DND-41 (cell line): ENCODE results near the gene NEU1.
"Not testable (repeated sequence)": the region's sequence is repeated elsewhere in the genome, so short reads cannot be mapped to it uniquely, and the experiment has no call there.

ENCODE experiments used
- ATAC-seq: fragments of 200-7000 bp; cut with Tn5 transposase; 3 replicates; pipeline ENCODE4 v1.9.1; 2021; ENCODE audit warnings: low read depth; ENCODE audit not compliant: insufficient read depth
- DNase-seq: peaks from one replicate; pipeline ENCODE4 v3.0.0-alpha.2; 2020
- H2AFZ ChIP-seq: 2 replicates; pipeline ENCODE4 v1.6.0; 2012; ENCODE audit warnings: low read depth, low read length
- H3K27ac ChIP-seq: 2 replicates; pipeline ENCODE4 v1.5.1; 2012; ENCODE audit warnings: low read length, inconsistent platforms
- H3K27me3 ChIP-seq: fragments of 200-600 bp; sonication (generic); 2 replicates; pipeline ENCODE4 v1.6.0; 2012; ENCODE audit warnings: low read length, mild to moderate bottlenecking, inconsistent platforms; ENCODE audit not compliant: insufficient read depth, poor library complexity
- H3K36me3 ChIP-seq: 2 replicates; pipeline ENCODE4 v1.5.1; 2012; ENCODE audit warnings: low read length, inconsistent platforms; ENCODE audit not compliant: insufficient read depth
- H3K4me1 ChIP-seq: 2 replicates; pipeline ENCODE4 v1.5.1; 2012; ENCODE audit warnings: mild to moderate bottlenecking, low read length; ENCODE audit not compliant: insufficient read depth
- H3K4me2 ChIP-seq: 2 replicates; pipeline ENCODE4 v1.6.0; 2012; ENCODE audit warnings: mild to moderate bottlenecking, moderate library complexity, low read length, inconsistent platforms; ENCODE audit not compliant: insufficient read depth
- H3K4me3 ChIP-seq, 2 experiments: fragments of 200-600 bp in 1 of 2; shearing (Covaris generic) in 1 of 2; 2 replicates each; pipeline ENCODE4 v1.5.1; 2012 to 2016; ENCODE audit warnings: inconsistent platforms in 2 of 2, low read length in 2 of 2, mild to moderate bottlenecking in 2 of 2, low read depth in 1 of 2, moderate library complexity in 1 of 2
- H3K79me2 ChIP-seq: 2 replicates; pipeline ENCODE4 v1.6.0; 2012; ENCODE audit warnings: low read length, inconsistent platforms; ENCODE audit not compliant: insufficient read depth
- H3K9ac ChIP-seq: 2 replicates; pipeline ENCODE4 v1.6.0; 2012; ENCODE audit warnings: low read depth, mild to moderate bottlenecking, inconsistent platforms, low read length, moderate library complexity
- H3K9me3 ChIP-seq: 2 replicates; pipeline ENCODE4 v1.5.1; 2012; ENCODE audit warnings: low read length, moderate library complexity, mild to moderate bottlenecking, inconsistent platforms; ENCODE audit not compliant: insufficient read depth, severe bottlenecking
- H4K20me1 ChIP-seq: 2 replicates; pipeline ENCODE4 v1.6.0; 2012; ENCODE audit warnings: low read length; ENCODE audit not compliant: insufficient read depth
- EZH2 ChIP-seq: IDR thresholded peaks from 3 replicates; pipeline ENCODE4 v1.6.1; 2012; ENCODE audit warnings: borderline replicate concordance, low read depth, mild to moderate bottlenecking, moderate library complexity, low read length, inconsistent platforms; ENCODE audit not compliant: severe bottlenecking
- TF ChIP-seq, protein P1 (sequence below): IDR thresholded peaks from 2 replicates; pipeline ENCODE4 v1.5.1; 2012; ENCODE audit warnings: borderline replicate concordance, low read length, moderate library complexity, mild to moderate bottlenecking; ENCODE audit not compliant: poor library complexity, severe bottlenecking; ENCODE audit errors: extremely low read depth

Gene NEU1

DNA sequence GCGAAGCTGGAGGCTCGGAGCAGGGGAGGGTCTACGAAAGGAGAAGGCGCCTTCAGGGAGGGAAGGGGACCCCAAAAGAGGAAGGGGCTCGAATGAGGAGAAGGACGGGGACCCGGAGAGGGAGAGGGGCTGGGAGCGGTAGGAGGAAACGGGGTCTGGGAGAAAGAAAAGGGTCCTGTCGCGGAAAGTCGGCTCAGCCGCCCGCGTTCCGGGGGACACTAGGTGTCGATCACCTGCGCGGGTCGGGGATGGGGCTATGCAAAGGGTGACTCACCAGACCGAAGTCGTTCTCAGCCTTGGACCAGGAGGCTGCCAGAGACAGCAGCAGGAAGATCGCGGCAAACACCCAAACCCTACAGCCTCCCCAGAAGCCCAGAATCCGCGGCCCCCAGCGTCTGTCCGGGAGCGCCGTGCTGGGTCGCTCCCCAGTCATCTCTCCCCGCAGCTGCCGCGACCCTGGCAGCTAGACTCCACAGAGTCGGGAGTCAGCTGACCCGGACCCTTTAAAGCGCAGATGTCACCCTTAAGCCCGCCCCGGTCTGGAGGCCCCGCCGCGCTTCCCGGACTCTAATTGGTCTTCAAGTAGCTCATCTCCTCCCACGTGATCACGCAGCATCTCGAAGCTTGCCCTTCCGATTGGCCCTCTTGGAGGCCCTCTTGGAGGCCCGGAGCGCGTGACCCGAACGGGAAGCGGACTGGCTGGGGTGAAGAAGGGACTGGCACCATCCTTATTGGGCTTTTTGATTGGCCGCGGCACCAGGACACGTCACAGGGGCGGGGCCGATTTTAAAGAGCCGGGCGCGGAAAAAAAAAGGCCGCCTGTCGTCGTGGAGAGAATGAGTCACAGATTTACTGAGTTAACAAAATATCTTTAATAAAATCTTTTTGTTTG lies at the start of gene NEU1:
Gene NEU1 (minus strand): TSS at position 478 of the 892 bp plus-strand sequence. CDS start 45 bp downstream, at position 433.
- Histone ChIP-seq H3K4me2 (peak within 1 kb of the TSS; percentile 89), H3K9ac (peak within 1 kb of the TSS; percentile 66), H3K4me1 (peaks cover 34% of the 10 kb centered on the region), H3K27ac (peak within 1 kb of the TSS; percentile 75), H3K36me3 (peaks cover 15% of the 10 kb centered on the region), H4K20me1 (no peaks in the 10 kb centered on the region), H2AFZ (peak within 1 kb of the TSS; percentile 89), H3K9me3 (no peaks in the 10 kb centered on the region), H3K4me3 (peak within 1 kb of the TSS; percentile 58 to 72), H3K79me2 (peaks cover 11% of the 10 kb centered on the region), H3K27me3 (no peaks in the 10 kb centered on the region)
- ATAC-seq (peak; percentile 96), DNase-seq (peak; percentile 100)
- no peak for TF ChIP-seq EZH2
- TF ChIP-seq, protein P1, sequence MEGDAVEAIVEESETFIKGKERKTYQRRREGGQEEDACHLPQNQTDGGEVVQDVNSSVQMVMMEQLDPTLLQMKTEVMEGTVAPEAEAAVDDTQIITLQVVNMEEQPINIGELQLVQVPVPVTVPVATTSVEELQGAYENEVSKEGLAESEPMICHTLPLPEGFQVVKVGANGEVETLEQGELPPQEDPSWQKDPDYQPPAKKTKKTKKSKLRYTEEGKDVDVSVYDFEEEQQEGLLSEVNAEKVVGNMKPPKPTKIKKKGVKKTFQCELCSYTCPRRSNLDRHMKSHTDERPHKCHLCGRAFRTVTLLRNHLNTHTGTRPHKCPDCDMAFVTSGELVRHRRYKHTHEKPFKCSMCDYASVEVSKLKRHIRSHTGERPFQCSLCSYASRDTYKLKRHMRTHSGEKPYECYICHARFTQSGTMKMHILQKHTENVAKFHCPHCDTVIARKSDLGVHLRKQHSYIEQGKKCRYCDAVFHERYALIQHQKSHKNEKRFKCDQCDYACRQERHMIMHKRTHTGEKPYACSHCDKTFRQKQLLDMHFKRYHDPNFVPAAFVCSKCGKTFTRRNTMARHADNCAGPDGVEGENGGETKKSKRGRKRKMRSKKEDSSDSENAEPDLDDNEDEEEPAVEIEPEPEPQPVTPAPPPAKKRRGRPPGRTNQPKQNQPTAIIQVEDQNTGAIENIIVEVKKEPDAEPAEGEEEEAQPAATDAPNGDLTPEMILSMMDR = no peak

DNA sequence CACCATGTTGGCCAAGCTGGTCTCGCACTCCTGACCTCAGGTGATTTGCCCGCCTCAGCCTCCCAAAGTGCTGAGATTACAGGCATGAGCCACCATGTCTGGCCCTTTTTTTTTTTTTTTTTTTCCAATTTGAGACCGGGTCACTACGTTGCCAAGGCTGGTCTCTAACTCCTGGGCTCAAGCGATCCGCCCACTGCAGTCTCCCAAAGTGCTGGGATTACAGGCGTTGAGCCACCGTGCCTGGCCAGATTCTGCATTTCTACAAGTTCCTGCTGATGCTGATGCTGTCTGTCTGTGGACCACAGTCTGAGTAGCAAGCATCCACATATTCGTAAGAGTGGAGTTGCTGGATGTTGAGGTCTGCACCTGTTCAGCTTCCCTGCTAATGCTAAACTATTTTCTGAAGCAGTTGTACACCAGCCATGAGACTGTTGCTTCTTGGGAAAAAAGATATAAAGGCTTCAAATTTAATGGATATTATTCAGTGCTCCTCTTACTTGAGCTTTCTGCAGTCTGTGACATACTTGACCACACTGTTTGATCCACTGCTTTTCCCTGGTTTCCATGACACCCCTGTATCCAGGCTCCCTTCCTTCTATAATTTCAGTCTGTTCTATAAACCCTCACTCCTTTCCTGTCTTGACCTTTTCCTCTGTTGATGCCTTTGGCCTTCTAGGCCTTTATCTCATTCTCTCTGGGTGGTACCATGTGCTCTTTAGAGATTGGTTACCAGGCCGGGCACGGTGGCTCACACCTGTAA lies 49.4 kb upstream of the NEU1 start:
- no peak overlapping the region for H3K4me2 ChIP-seq

DNA sequence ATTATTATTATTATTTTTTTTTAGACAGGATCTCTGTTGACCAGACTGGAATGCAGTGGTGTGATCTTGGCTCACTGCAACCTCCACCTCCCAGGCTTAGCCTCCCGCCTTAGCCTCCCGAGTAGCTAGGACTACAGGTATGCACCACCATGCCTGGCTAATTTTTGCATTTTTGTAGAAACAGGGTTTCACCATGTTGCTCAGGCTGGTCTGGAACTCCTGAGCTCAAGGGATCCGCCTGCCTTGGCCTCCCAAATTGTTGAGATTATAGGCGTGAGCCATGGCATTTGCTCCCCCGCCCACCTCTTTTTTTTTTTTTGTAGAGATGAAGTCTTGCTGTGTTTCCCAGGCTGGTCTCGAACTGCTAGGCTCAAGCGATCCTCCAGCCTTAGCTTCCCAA lies 46.7 kb upstream of the NEU1 start:
- not testable (repeated sequence) for H4K20me1 ChIP-seq, H3K27me3 ChIP-seq, H3K36me3 ChIP-seq, H3K4me1 ChIP-seq, H3K4me2 ChIP-seq, H3K9ac ChIP-seq, H3K79me2 ChIP-seq, ATAC-seq, DNase-seq, H2AFZ ChIP-seq, H3K27ac ChIP-seq, H3K9me3 ChIP-seq, H3K4me3 ChIP-seq

More for the DNA sequence above, 49.4 kb upstream of the NEU1 start:
- ATAC-seq = no peak
- Histone ChIP-seq H3K79me2 (no peaks in the 10 kb centered on the region), H3K4me1 (no peaks in the 10 kb centered on the region), H3K4me3 (no peak overlapping the region), H3K9ac (no peak overlapping the region), H3K9me3 (no peaks in the 10 kb centered on the region), H3K36me3 (no peaks in the 10 kb centered on the region), H4K20me1 (no peaks in the 10 kb centered on the region), H3K27me3 (no peaks in the 10 kb centered on the region), H3K27ac (no peak overlapping the region), H2AFZ (no peak overlapping the region)
- no peak for TF ChIP-seq EZH2
- TF ChIP-seq, protein P1 = no peak
- DNase-seq = no peak

DNA sequence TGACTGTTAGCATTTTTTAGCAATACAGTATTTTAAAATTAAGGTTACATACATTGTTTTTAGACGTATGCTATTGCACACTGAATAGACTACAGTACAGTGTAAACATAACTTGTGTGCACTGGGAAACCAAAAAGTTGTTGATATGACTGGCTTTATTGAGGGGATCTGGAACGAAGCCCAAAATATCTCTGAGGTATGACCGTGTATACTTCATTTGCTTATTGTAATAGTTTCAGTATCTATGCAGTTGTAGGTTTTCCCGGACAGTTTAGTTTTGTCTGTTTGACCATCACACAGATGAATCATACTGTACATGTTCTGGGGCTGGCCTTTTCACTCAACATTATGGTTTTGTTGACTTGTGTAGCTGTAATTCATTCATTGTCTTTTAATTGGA lies 46.2 kb upstream of the NEU1 start:
- no peak for TF ChIP-seq EZH2
- TF ChIP-seq, protein P1 = no peak
- H3K9ac ChIP-seq = no peak overlapping the region
- no peaks in the 10 kb centered on the region for H3K9me3 ChIP-seq
- ATAC-seq (no peak), DNase-seq (no peak)
- no peaks in the 10 kb centered on the region for H3K36me3 ChIP-seq
- H3K27me3 ChIP-seq = peaks cover 4% of the 10 kb centered on the region
- no peaks in the 10 kb centered on the region for H3K79me2 ChIP-seq
- no peak overlapping the region for H3K4me3 ChIP-seq
- H4K20me1 ChIP-seq = no peaks in the 10 kb centered on the region
- H3K27ac ChIP-seq = no peak overlapping the region
- H3K4me2 ChIP-seq = no peak overlapping the region
- H2AFZ ChIP-seq = no peak overlapping the region
- no peaks in the 10 kb centered on the region for H3K4me1 ChIP-seq

DNA sequence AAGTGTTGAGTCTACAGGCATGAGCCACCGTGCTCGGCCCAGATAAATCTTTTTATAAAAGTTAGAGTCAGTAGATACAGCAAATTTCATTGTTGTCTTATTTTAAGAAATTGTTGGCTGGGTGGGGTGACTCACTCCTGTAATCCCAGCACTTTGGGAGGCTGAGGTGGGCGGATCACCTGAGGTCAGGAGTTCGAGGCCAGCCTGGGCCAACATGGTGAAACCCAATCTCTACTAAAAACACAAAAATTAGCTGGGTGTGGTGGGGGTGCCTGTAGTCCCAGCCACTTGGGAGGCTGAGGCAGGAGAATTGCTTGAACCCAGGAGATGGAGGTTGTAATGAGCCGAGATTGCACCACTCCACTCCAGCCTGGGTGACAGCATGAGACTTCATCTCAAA lies 45.6 kb upstream of the NEU1 start:
- not testable (repeated sequence) for H4K20me1 ChIP-seq, H3K4me2 ChIP-seq, H2AFZ ChIP-seq, DNase-seq, H3K79me2 ChIP-seq, H3K4me1 ChIP-seq, ATAC-seq, H3K9me3 ChIP-seq, H3K4me3 ChIP-seq, H3K27me3 ChIP-seq, H3K36me3 ChIP-seq, H3K9ac ChIP-seq, H3K27ac ChIP-seq
